ENCODE results near the gene ZNF397. TPM values are rescaled to one million over a fixed set of nuclear protein-coding genes. Genes with fewer than 3 reads are reported as not detected.
A peak's percentile ranks its signal among the peaks of the same experiment; 100 is the strongest.

The ZNF397 gene
- total RNA-seq, 4 donors from 2014 or later: 35.4 to 54.5 (median 43.3) TPM

GRCh38 chr18:35282353-35282752 is 41.5 kb downstream of the ZNF397 start:
- DNase-seq (ENCODE audit: low spot score in 2 of 2): no peak
- H3K4me3 ChIP-seq: no peak overlapping the region
- peaks cover 0 to 39% (median 0%) of the 10 kb centered on the region in 3 donors for H3K36me3 ChIP-seq
- peak overlapping the region in 1 of 4 donors; percentile 46 for H3K27ac ChIP-seq
- H3K4me1 ChIP-seq: peaks cover 0 to 4% (median 0%) of the 10 kb centered on the region in 4 donors
- WGBS, 2 donors: 38 to 52% methylated on average over 1 of the region's 1 CpG
- no peak for TF ChIP-seq CTCF (IDR thresholded peaks at IDR 0.05)
- H3K9me3 ChIP-seq: peaks cover 0 to 8% (median 4%) of the 10 kb centered on the region in 4 donors
- no peaks in the 10 kb centered on the region for H3K27me3 ChIP-seq

GRCh38 chr18:35283923-35284794 is 43.3 kb downstream of the ZNF397 start:
- no peak overlapping the region for H3K4me3 ChIP-seq
- TF ChIP-seq CTCF (IDR thresholded peaks at IDR 0.05) (no peak), POLR2A (IDR thresholded peaks at IDR 0.05) (no peak), EP300 (IDR thresholded peaks at IDR 0.05) (no peak)
- peaks cover 0 to 8% (median 4%) of the 10 kb centered on the region in 4 donors for H3K9me3 ChIP-seq
- WGBS, 2 donors: 94 to 100% methylated on average over 6 to 7 of the region's 7 CpGs
- peaks cover 0 to 16% (median under 1%) of the 10 kb centered on the region in 4 donors for H3K4me1 ChIP-seq
- no peak overlapping the region for H3K27ac ChIP-seq
- H3K36me3 ChIP-seq: peaks cover 0 to 30% (median 0%) of the 10 kb centered on the region in 3 donors
- no peak for DNase-seq (ENCODE audit: low spot score in 2 of 2)
- no peaks in the 10 kb centered on the region for H3K27me3 ChIP-seq

GRCh38 chr18:35284841-35285240 is 44.0 kb downstream of the ZNF397 start:
- Histone ChIP-seq H3K4me3 (no peak overlapping the region), H3K9me3 (peaks cover 0 to 8% (median 4%) of the 10 kb centered on the region in 4 donors), H3K4me1 (peaks cover 0 to 20% (median 3%) of the 10 kb centered on the region in 4 donors), H3K27me3 (no peaks in the 10 kb centered on the region), H3K27ac (no peak overlapping the region), H3K36me3 (peaks cover 0 to 26% (median 0%) of the 10 kb centered on the region in 3 donors)
- DNase-seq (ENCODE audit: low spot score in 2 of 2): no peak
- 97 to 100% methylated on average over 3 of the region's 3 CpGs for WGBS, 2 donors
- TF ChIP-seq EP300 (IDR thresholded peaks at IDR 0.05) (no peak), CTCF (IDR thresholded peaks at IDR 0.05) (no peak), POLR2A (IDR thresholded peaks at IDR 0.05) (no peak)

- DNase-seq (ENCODE audit: low spot score in 2 of 2): no peak
- H3K27ac ChIP-seq: peak overlapping the region; percentile 77 to 92 (median 85)
- peaks cover 0 to 51% (median 15%) of the 10 kb centered on the region in 4 donors for H3K4me1 ChIP-seq
- H3K27me3 ChIP-seq: no peaks in the 10 kb centered on the region
- peaks cover 0 to 21% (median 0%) of the 10 kb centered on the region in 3 donors for H3K36me3 ChIP-seq
- WGBS, 2 donors: 6% methylated on average over 6 of the region's 6 CpGs
- peaks cover 0 to 8% (median 4%) of the 10 kb centered on the region in 4 donors for H3K9me3 ChIP-seq
- peak overlapping the region; percentile 61 to 86 (median 72) for H3K4me3 ChIP-seq
- TF ChIP-seq CTCF (IDR thresholded peaks at IDR 0.05) (no peak), EP300 (IDR thresholded peaks at IDR 0.05) (no peak), POLR2A (IDR thresholded peaks at IDR 0.05) (no peak)
Measured at GRCh38 chr18:35289293-35289692, 48.5 kb downstream of the ZNF397 start.

- H3K27me3 ChIP-seq: no peaks in the 10 kb centered on the region
- peaks cover 0 to 20% (median 0%) of the 10 kb centered on the region in 3 donors for H3K36me3 ChIP-seq
- TF ChIP-seq POLR2A (IDR thresholded peaks at IDR 0.05) (no peak), CTCF (IDR thresholded peaks at IDR 0.05) (peak in 1 of 5 experiments; percentile 17), EP300 (IDR thresholded peaks at IDR 0.05) (no peak)
- H3K4me1 ChIP-seq: peaks cover 0 to 51% (median 15%) of the 10 kb centered on the region in 4 donors
- H3K9me3 ChIP-seq: peaks cover 0 to 8% (median 4%) of the 10 kb centered on the region in 4 donors
- peak overlapping the region; percentile 77 to 92 (median 85) for H3K27ac ChIP-seq
- H3K4me3 ChIP-seq: peak overlapping the region; percentile 61 to 86 (median 72)
- DNase-seq (ENCODE audit: low spot score in 2 of 2): no peak
- 0% methylated on average over 8 of the region's 8 CpGs for WGBS, 2 donors
Measured at GRCh38 chr18:35289727-35290093, 48.9 kb downstream of the ZNF397 start.
